CD4-positive, alpha-beta T cell treated with Interleukin-1 beta for 1 hour (primary cell): ENCODE results near the gene CAMTA1.
A peak's percentile ranks its signal among the peaks of the same experiment; 100 is the strongest.

Source experiments
- DNase-seq, 2 donors: peaks; one replicate each; pipeline ENCODE4 v3.0.0-alpha.2; 2020 to 2022

Gene CAMTA1

DNA sequence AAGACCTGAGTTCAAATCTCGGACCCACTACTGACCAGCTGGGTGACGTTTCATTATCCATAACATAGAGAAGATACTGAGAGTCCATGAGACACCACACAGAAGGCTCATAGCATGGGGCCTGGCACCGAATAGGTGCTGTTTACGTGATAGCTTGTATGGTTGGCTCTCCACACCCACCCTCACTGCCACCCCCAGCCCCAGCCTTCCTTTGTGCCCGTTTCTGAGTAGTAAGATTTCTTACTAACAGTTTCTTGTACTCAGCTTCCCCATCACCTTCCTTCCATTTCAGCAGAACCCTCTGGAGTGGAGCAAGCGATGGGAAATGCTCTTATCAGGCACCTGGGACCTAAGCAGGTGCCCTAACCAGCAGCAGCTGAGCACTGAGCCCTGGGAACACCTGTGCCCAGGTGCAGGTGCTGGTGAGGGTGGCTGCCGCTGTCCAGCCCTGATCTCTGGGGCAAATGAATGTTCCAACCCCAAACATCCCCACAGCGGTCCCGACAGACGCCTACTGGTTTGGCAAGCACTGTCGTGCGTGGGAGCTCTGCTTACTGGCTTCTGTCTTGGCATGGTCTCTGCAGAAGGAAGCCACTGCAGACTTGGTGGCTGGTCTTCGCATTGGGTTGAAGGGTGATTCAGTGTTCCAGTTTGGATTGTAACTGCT lies 225.4 kb downstream of the CAMTA1 start:
- no peak for DNase-seq

DNA sequence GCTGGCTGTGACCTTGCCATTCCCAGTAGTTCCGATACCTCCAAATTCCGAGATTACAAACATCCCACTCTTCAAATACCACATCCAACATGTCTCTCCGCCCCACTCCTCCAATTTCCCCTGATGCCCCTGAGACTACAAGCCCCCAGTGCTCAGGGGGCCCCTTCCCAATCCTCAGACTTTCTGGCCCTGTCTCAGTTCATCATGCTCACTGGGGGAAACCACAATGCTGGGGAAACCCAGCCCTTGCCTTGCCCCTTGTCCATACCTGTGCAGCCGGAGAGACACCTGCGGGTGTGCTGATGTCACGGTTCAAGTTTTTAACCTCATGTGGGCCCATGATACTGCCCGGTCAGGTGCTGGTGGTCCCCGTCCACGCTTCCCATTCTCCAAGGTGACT lies 226.6 kb downstream of the CAMTA1 start:
- no peak for DNase-seq

DNA sequence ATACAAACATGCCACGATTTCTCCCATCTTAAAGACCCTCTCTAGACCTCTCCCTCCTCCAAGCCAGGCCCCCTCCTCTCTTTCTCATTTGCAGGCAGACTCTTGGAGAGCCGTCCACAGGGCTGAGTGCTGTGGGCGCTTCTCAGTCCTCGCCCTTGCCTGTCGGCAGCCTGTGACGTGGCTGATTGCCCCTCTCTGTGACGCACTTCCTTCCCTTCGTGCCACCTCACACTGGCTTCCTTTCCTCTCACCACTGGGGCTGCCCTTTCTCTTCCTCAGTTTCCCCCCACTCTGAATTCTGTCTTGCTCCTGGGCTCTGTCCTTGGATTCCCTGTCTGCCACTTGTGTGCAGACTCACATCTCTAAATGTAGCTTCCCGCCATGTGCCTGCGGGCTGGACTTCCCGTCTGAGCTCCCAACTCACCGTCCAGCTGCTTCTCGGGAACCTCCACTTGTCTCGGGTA lies 227.2 kb downstream of the CAMTA1 start:
- DNase-seq = no peak

DNA sequence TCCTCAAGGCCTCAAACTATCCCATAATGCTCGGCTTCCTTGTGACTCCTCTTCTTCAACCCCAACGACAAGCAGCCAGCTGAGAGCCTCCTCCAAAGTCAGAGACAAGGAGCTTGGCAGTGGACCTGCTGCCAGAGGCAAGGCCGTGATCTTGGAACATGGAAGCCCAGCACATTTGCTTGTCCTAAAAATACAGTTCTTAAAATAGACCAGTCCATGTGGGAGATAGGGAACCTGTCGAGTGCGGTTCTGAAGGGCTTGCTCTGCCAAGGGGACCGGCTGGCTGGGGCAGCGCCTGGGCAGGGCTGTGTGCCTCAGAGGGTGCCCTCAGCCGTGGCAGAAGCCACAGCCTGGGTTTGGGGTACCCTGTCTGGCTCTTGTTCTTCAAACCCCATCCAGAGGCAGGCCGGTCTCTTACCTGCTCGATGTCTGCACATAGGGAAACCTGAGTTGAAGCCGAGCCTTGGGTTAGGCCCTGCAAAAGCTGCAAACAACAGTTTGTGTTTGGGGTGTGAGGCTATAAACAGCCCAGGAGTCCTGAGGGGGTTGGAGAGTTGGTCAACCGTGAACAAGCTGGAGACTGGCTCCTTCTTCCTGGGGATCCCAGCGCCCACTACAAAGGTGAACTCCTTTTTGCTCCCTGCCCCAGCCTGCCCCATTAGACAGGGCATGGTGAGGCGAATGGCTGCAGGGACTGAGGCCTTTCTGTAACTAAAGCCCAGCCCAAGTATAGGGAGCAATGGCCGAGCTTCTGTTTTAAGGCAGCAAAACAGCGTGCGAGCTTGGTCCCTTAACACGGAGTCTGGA lies 228.8 kb downstream of the CAMTA1 start:
- no peak for DNase-seq

DNA sequence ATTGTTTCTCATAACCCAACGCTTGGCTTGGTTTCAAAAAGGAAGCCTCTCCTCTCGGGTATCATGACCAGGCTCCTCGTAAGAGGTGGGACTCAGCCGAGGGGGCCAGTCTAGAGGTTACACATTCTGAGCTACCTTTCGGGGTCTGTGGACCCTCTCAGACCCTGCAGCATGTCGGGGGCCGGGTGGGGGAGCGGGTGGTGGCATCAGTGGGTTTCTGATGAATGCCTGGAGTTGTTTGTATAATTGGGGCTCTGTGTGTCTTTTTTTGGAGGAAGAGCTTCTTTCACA lies 229.3 kb downstream of the CAMTA1 start:
- no peak for DNase-seq

DNA sequence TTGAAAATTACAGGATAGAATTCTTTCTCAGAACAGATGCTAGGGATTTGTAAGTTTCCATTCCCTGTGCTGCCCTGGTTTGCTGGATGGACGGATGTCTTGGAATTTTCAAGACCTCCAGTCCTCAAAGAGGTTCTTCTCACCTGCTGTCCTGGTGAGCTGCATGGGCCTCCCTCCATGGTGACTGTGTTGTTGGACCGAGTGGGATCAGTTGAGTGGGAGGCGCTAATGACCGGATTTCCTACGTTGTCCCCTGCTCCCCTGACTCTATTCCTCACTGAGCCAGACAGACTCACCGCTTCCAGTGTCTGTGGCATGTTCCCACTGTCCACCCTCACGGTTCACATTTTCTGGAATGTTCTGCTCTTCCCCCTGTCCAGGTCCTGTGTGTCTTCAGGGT lies 229.8 kb downstream of the CAMTA1 start:
- no peak for DNase-seq

DNA sequence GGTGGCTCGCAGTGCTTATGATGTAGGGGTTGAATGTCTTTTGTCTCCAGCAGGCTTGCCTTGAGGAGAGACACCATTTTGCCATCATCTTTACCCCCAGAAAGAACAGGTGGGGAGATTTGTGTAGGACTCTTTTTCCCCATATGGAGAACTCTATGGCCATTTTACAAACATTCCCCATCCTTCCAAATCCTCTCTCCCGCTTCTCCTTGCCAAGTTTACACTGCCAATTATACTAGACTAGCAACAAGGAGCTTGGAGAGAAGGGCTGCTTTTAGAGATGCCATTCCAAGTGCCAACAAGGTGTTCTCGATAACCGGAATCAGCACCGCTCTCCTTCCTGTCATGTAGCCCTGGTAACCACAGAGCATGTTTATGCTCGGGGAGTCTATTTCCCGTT lies 233.1 kb downstream of the CAMTA1 start:
- no peak for DNase-seq

DNA sequence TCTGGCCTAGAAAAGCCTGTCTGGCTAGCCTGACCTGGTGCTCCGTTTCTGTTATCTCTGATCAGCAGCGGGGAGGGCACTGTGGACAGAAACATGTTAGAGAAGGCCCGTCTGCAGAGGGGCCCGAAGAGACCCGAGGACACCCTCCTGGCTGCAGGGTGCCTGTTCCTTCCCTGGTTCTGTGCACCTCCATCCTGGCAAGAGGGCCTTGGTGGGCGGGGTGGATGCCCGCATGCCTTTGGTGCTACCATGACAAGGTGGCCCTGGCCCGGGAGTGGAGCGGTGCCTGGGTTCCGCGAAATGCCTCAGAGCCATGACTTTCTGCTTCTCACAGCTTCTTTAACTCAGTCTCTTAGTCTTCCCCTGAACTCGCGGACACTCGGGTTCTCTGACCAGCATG lies 233.6 kb downstream of the CAMTA1 start:
- no peak for DNase-seq

DNA sequence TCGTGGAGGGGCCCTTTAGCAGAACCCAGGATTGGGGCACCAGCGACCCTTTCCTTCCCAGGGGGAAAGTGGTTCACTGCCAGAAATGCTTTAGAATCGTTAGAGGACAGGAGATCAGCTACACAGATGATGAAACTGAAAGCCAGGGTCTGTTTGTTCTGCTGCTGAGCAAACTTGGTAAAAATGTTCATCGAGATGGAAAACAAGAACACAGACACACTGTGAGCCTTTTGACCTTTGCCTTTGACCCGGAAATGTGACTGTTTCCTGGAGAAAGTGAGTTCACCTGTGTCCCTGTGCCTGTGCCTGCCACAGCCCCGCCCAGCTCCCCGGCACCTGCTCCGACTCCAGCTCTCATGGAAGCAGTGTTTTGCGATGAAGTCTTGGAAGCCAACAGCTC lies 234.3 kb downstream of the CAMTA1 start:
- no peak for DNase-seq

DNA sequence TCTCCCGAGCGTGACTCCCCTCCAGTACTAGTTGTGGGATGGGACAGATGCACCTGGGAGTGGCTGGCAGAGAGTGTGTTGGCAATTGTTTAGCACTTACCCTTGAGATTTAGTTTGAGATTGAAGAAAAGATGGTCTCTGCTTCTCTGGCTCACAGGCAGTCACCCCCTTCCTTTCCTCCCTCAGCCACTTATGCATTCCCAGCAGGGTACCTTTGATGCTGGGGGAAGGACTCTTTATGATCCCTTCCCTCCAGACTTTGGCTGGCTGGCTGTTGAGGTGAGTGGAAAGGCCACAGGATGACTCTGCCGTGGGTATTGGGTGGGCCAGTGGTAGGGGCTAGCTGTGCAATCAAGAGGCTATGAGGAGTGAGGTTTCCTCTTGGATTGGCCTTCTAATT lies 236.8 kb downstream of the CAMTA1 start:
- no peak for DNase-seq

DNA sequence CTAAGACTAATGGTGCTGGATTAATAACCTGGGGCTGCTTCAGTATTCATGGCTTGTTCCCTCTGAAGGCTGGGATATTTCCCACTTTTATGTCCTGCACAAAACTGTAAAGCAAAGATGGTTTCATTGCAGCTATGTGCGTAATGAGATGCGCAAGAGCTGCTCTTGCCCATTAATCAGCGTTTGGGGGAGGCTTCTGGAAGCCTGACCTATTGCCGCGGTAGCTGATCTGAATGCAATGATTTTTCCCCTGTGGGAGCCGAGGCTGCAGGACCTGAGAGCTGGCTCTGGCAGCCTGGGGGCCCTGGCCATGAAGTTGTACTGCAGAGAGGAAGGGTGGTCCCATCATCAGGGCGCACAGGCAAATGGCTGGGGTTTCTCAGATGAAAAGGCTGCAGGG lies 239.8 kb downstream of the CAMTA1 start:
- DNase-seq = no peak

DNA sequence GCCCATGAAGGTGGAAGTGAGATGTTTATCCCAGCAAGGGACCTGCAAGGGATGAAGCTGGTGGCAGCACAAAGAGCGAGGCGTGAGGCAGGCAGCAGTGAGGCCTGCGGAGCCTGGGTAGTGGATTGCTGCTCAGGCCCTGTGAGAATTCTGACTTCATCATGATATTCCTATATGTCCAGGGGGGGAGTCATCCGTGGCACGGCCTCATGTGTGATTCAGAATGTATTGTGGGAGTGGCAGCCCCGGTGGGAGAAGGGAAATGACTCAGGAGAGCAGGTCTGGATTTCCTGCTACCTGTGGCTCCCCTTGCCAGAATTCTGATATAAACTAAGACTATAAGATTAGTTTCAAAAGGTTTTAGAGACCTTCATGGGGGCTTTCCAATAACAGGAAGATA lies 240.9 kb downstream of the CAMTA1 start:
- no peak for DNase-seq

DNA sequence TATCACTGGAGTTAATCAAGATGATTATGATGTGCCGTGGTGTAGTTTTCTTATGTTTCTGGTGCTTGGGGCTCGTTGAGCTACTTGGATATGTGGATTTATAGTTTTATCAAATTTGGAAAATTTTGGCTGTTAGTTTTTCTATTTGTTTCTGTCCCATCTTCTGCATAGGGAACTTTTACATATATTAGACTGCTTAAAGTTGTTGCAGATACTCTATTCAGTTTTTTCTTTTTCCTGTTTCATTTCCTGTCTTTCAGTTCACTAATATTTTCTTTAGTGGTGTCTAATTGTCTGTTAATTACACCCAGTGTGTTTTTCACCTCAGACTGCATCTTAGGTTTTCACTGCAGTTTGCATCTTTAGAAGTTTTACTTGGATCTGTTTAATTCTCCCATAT lies 247.7 kb downstream of the CAMTA1 start:
- no peak for DNase-seq

DNA sequence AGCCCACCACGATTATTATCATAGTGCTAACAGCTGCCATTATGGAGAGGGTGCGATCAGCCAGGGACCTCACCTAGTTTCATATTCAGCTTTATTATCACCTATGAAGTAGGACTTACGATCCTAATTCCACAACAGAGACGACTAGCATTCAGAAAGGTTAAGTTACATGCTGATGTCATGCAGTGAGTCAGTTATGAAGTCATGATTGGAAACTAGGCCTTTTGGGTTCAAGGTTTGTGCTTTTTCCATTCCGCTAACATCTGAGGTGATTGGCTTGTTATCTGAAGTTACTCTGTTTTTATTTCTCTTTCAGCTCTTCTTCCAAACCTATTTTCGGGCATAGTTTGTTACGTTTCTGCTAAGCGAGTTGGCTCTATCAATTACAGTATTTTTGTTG lies 251.1 kb downstream of the CAMTA1 start:
- no peak for DNase-seq

DNA sequence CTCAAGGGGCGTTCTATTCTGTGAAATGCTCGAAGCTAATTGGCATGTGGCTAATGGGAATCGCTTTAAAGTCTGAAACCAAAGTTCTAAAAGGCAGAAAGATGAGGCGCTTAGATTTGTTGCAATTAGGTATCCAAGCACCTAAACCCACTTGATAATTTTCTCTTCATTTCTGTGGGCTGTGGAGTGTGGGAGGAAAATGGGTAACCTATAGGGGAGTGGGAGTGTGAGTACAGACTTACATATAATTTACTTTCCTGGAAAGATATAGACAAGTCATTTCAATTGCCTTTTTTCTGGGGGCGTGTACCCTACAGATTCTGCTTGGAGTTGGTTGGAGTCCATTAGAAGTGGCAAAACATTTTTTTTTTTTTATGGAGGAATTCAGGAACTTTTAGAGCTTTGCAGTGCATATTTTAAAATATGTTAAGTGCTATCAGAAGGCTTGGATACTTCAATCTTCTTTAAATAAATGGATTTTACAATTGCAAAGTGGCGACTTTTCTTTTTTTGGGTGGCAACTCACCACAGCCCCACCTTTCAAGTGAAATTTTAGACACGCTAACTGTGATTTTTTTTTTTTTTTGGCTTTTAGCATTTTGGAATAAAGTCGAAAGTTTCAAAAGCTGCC lies 254.5 kb downstream of the CAMTA1 start:
- DNase-seq = no peak

DNA sequence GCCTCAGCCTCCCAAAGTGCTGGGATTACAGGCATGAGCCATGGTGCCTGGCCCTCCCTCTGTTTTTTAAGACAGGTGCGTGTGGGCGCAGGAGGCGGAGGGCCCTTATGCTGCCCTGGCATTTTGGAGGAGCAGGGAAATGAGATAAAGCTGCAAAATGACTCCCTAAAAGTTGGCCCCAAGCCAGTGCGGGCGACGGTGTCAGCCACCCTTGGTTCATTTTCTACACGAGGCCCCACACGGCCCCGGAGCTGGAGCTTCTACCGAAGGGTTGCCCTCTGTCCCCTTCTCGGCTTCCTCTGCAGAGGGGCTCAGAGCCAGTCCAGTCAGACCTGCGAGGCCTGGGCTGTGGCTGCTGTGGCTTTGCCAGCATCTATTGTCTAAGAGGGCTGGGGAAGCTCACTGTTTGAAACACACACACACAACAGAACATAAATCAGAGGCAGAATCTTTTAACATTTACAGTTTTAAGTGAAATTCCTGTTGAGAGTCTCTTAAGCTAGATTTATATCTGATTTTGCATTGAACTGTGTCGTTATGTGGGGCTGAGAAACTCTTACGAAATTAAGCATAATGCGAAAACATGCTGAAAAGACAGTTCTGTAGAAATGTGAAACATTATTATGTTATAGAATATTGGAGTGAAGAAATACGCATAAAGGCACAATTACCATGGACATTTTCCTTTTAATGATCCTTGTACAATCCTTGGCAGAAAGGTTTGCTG lies 255.9 kb downstream of the CAMTA1 start:
- no peak for DNase-seq

DNA sequence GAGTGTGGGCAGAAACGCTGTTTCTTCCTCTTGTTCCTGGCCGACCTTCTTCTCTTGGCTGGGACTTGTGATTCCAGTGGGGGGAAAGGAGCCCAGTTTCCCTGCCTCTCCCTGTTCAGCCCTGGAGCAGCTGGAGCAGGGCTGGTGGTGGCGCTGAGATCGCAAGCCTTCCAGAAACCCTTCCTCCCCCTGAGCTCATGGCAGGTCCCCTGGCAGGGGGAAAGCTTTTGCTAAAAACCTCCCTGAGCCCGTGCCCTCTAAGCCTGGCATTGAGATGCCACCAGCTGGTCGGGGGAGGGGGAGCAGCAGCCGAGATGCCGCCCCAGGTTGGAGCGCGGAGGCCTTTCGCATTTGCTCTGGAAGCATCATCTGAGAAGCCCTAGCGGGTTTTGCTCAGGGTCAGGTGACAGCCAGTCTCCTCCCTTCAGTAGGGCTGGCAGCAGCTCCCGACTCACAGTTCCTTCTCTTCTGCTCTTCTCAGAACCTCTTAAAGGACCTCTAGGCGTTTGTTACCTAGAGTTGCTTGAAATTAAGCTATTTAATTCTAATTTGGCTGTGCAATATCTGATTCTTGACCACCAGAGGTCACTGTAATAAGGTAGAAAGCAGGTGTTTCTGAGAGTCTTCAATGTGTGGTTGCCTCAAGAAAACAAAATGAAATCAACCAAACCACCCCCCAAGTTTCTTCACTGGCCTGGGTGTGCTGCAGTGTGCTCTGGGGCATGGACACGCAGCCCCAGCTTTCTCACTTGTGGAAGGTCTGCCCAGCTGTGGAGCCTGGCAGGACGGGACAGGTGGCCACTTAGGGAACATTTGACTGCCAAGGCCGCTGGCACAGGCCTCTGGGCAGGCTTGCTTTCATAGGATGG lies 257.3 kb downstream of the CAMTA1 start:
- DNase-seq = peak in 1 of 2 donors; percentile 13

DNA sequence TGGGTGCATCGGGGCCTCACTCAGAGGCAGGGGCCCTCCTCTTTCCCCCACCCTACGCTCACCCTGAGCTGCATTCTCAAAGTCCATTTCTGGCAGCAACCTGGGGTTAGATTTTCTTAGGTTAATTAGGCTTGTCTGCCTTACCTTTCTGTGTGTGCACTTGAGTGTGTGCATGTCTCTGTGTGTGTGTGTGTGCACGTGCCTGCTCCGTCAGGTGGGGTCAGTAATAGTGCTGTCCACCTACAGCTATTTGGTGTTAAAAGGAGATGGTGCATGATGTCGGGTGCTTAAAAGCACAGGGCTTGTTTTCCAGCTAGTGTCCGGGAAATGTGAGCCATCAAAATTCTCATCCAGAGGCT lies 257.9 kb downstream of the CAMTA1 start:
- DNase-seq = no peak

DNA sequence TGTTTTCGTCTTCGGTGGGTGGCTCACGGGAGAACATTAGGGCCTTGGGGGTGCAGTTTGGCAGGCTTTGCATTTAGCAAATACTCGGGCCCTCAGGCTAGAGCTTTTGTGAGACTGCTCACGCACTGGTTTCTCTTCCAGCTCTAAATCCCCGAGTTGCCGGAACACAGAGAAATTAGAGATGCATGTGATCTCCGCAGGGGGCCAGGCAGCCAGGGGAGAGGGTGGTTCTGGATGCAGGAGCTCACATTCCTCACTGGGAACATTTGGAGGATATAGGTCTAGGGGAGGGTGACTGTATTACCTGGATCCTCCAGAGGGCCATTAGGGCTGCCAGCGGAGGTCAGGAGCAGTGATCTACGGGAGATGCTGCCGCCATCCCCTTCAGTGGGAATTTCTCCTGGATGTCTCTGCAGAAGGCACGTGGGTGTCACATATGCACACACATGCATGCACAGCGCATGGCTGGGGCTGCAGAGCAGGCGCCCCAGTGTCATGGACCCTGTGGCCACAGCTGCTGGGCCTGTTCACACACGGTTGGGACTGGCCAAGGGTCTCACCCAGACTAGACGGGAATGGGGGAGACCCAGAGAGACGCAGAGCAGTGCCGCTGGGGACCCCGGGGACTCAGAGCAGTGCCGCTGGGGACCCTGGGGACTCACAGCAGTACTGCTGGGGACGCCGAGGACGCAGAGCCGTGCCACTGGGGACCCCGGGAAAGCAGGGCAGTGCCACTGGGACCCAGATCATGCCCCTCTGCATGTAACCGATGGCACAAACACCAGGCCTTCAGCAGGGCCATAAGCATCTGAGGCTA lies 258.7 kb downstream of the CAMTA1 start:
- no peak for DNase-seq

DNA sequence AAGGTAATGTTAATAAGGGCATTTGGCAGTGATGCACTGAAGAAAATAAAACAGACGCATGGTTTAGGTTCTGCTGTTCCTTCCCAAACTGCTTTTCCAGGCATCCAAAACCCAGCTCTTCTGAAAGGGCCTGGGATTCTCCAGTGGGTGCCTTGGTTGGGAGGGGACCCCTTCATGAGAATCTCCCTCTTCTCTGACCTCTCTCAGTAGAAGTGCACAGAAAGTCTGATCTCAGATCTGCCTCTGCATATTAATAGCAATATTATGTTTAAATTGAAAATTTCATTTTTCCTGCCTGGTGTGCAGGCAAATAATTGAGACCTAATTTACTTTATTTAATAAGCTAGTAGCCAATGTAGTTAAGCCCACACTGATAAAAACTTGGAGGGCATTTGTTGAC lies 260.6 kb downstream of the CAMTA1 start:
- DNase-seq = no peak

DNA sequence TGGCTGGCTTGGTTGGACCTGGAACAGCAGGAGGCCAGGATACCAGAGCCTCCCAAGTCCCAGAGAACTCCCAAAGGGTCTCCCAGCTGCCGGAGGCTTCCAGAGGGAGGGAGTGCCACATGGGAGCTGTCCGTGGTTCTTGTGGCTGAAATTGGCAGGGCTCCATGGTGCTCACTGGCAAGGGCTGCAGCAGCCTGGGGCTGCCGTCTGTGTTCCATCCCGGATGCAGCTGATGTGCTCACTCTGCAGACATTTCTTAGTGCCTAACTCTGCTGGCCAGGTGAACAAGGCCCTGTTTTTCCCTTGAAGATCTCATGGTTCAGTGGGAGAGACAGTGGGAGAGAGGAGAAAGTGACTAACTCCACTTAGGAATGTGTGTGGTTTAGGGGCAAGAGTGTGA lies 261.1 kb downstream of the CAMTA1 start:
- no peak for DNase-seq

DNA sequence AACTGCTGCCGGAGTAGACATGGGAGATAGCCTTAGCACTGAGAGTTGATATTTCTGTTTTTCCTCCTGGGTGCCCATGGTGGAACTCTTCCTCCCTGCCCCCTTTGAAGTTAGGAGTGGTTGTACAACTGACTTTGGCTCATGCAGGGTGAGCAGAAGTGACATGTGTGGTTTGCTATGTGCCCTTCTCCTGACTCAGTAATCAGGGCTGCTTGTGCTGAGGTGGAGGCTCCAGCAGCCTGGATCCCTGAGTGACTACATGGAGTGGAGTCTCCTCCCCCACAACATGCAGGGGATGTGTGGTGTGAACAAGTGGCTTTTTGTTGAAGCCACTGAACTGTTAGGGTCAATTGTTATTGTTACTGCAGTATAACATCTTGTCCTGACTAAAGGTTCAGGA lies 261.6 kb downstream of the CAMTA1 start:
- DNase-seq = no peak
